Airway epithelial cell (primary cell): ENCODE results near the gene FOXRED1. TPM values are rescaled to one million over a fixed set of nuclear protein-coding genes. Genes with fewer than 3 reads are reported as not detected.

ENCODE experiments used
- total RNA-seq: library from RNA; depleted of rRNA; stranded (reverse); fragments of >200 nt; gene quantifications from 2 replicates; pipeline ENCODE4 v1.2.3, GENCODE V29; 2015

FOXRED1 gene
- total RNA-seq, result 16.1 and 31.8 TPM in 2 replicates

GRCh38 chr11:126268708-126269579 is at the start of gene FOXRED1, which contains the start of gene SRPRA:
Gene FOXRED1, plus strand, starts transcription at chr11:126269154. Its CDS starts 53 bp downstream, at chr11:126269207.
Gene SRPRA, minus strand, starts transcription at chr11:126268895. Its CDS starts 91 bp downstream, at chr11:126268804.

GRCh38 chr11:126282736-126283591 is 14.0 kb downstream of the FOXRED1 start, which contains the start of gene TIRAP:
Gene TIRAP, plus strand, starts transcription at chr11:126283093. Its CDS starts 7,802 bp downstream, at chr11:126290895.

GRCh38 chr11:126303623-126304456 is 34.9 kb downstream of the FOXRED1 start, which contains the start of gene DCPS:
Gene DCPS, plus strand, starts transcription at chr11:126304060. Its CDS starts 21 bp downstream, at chr11:126304081.

Other genes with a start within 250 kb of the FOXRED1 start
- 1.6 and 3.8 TPM in 2 replicates for gene CDON, start 206.3 kb upstream of the FOXRED1 start, total RNA-seq
- gene RPUSD4, start 57.5 kb upstream of the FOXRED1 start, total RNA-seq, result 14.9 and 15.3 TPM in 2 replicates
- 10.4 and 11.6 TPM in 2 replicates for gene FAM118B, start 57.4 kb upstream of the FOXRED1 start, total RNA-seq
- 64.7 and 72.8 TPM in 2 replicates for gene SRPRA, start 259 bp upstream of the FOXRED1 start, total RNA-seq
- 3.8 and 4.4 TPM in 2 replicates for gene TIRAP, start 13.9 kb downstream of the FOXRED1 start, total RNA-seq
- 24.1 and 27.5 TPM in 2 replicates for gene DCPS, start 34.9 kb downstream of the FOXRED1 start, total RNA-seq
- gene ST3GAL4, start 86.5 kb downstream of the FOXRED1 start, total RNA-seq, result 18.4 and 21.8 TPM in 2 replicates